GM19099 (cell line): ENCODE data around the gene EFCAB12.

ENCODE experiments used
- POLR2A ChIP-seq: IDR thresholded peaks from 3 replicates; pipeline ENCODE4 v1.6.1; 2011; ENCODE audit warnings: low read depth; ENCODE audit not compliant: insufficient read length; ENCODE audit errors: extremely low read depth

The EFCAB12 gene

GRCh38 chr3:129460572-129460971, 32.1 kb upstream of the EFCAB12 start:
- no peak for TF ChIP-seq POLR2A

- TF ChIP-seq POLR2A = no peak
Measured at GRCh38 chr3:129460155-129460554, 31.7 kb upstream of the EFCAB12 start.

GRCh38 chr3:129453732-129454131, 25.3 kb upstream of the EFCAB12 start:
- no peak for TF ChIP-seq POLR2A

GRCh38 chr3:129449279-129450115, 21.1 kb upstream of the EFCAB12 start:
- no peak for TF ChIP-seq POLR2A

- TF ChIP-seq POLR2A = no peak
Measured at GRCh38 chr3:129448186-129448895, 19.9 kb upstream of the EFCAB12 start.

GRCh38 chr3:129446926-129447325, 18.5 kb upstream of the EFCAB12 start:
- TF ChIP-seq POLR2A = no peak

- no peak for TF ChIP-seq POLR2A
Measured at GRCh38 chr3:129445471-129445870, 17.0 kb upstream of the EFCAB12 start.

GRCh38 chr3:129442947-129443346, 14.5 kb upstream of the EFCAB12 start:
- TF ChIP-seq POLR2A = no peak

GRCh38 chr3:129442486-129442885, 14.1 kb upstream of the EFCAB12 start:
- no peak for TF ChIP-seq POLR2A

GRCh38 chr3:129441782-129442181, 13.3 kb upstream of the EFCAB12 start:
- no peak for TF ChIP-seq POLR2A

GRCh38 chr3:129441215-129441614, 12.8 kb upstream of the EFCAB12 start:
- no peak for TF ChIP-seq POLR2A

- TF ChIP-seq POLR2A = no peak
Measured at GRCh38 chr3:129440618-129441190, 12.3 kb upstream of the EFCAB12 start.

- peak; percentile 94 for TF ChIP-seq POLR2A
Measured at GRCh38 chr3:129439817-129440617, 11.6 kb upstream of the EFCAB12 start, which contains the start of the genes IFT122 and MBD4. Gene IFT122, plus strand, starts transcription at chr3:129440224. Its CDS starts 107 bp downstream, at chr3:129440331. Gene MBD4, minus strand, starts transcription at chr3:129439948. Its CDS starts 115 bp downstream, at chr3:129439833.

- TF ChIP-seq POLR2A = no peak
Measured at GRCh38 chr3:129439226-129439816, 10.9 kb upstream of the EFCAB12 start.
